Peyer's patch (tissue), 4 donors: Measurements from ENCODE around the gene NSRP1.
"Not testable (repeated sequence)": the region's sequence is repeated elsewhere in the genome, so short reads cannot be mapped to it uniquely, and the experiment has no call there.

Experiments used
- CTCF ChIP-seq, 6 experiments: fragments of 450-650 bp in 4 of 6; fragments of 200-600 bp in 2 of 6; sonication (generic) in 1 of 6; IDR thresholded peaks; one replicate each; pipeline ENCODE4 v1.5.1; 2017 to 2019; ENCODE audit warnings: antibody characterized with exemption in 6 of 6, mild to moderate bottlenecking in 3 of 6, moderate library complexity in 1 of 6
- POLR2A ChIP-seq, 2 donors: fragments of 450-650 bp; IDR thresholded peaks; one replicate each; pipeline ENCODE4 v1.5.1; 2017; ENCODE audit warnings: antibody characterized with exemption in 2 of 2, mild to moderate bottlenecking in 2 of 2, moderate library complexity in 2 of 2

- TF ChIP-seq CTCF, POLR2A (IDR thresholded peaks at IDR 0.05): not testable (repeated sequence)
Observed at GRCh38 chr17:30230009-30230408, 113.4 kb downstream of the NSRP1 start.
